ENCODE results near the gene GPA33.

DNA sequence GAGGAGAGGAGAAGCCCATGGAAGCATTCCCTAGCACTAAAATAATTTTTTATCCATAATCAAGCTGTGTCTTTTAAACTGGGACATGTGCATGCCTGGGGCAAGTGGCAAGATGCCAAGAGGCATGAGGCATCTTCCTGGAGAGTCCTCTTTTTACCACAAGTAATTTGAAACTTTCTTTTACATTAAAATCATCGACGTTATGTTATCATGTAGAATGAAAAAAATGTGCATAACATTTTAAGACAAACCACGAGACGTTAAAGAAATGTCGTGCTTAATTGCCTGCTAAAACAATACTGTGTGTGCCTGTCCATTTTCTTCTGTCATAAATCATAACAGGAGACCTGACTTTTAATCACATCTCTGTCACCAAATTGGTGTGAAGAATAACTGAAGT is 5.2 kb upstream of the GPA33 start:
- TF ChIP-seq, protein P1, sequence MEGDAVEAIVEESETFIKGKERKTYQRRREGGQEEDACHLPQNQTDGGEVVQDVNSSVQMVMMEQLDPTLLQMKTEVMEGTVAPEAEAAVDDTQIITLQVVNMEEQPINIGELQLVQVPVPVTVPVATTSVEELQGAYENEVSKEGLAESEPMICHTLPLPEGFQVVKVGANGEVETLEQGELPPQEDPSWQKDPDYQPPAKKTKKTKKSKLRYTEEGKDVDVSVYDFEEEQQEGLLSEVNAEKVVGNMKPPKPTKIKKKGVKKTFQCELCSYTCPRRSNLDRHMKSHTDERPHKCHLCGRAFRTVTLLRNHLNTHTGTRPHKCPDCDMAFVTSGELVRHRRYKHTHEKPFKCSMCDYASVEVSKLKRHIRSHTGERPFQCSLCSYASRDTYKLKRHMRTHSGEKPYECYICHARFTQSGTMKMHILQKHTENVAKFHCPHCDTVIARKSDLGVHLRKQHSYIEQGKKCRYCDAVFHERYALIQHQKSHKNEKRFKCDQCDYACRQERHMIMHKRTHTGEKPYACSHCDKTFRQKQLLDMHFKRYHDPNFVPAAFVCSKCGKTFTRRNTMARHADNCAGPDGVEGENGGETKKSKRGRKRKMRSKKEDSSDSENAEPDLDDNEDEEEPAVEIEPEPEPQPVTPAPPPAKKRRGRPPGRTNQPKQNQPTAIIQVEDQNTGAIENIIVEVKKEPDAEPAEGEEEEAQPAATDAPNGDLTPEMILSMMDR (IDR thresholded peaks at IDR 0.05), result no peak
- no peak for TF ChIP-seq POLR2A (IDR thresholded peaks at IDR 0.05)
